BLaER1 (cell line): ENCODE data around the gene ZDHHC17.
"Not testable (repeated sequence)": the region's sequence is repeated elsewhere in the genome, so short reads cannot be mapped to it uniquely, and the experiment has no call there.

Source experiments
- H3K27ac ChIP-seq: shearing (Covaris generic); formaldehyde crosslinking; 2 replicates; pipeline ENCODE4 v1.8.1; 2022
- H3K27me3 ChIP-seq: shearing (Covaris generic); formaldehyde crosslinking; 2 replicates; pipeline ENCODE4 v1.8.1; 2022
- H3K36me3 ChIP-seq: shearing (Covaris generic); formaldehyde crosslinking; 2 replicates; pipeline ENCODE4 v1.8.1; 2022
- H3K4me1 ChIP-seq: shearing (Covaris generic); formaldehyde crosslinking; 2 replicates; pipeline ENCODE4 v1.8.1; 2022
- H3K4me2 ChIP-seq: shearing (Covaris generic); formaldehyde crosslinking; 2 replicates; pipeline ENCODE4 v1.8.1; 2022
- H3K4me3 ChIP-seq: shearing (Covaris generic); formaldehyde crosslinking; 2 replicates; pipeline ENCODE4 v1.8.1; 2022
- H3K9ac ChIP-seq: shearing (Covaris generic); formaldehyde crosslinking; 2 replicates; pipeline ENCODE4 v1.8.1; 2022
- H3K9me3 ChIP-seq: shearing (Covaris generic); formaldehyde crosslinking; 2 replicates; pipeline ENCODE4 v1.8.1; 2022
- H4K20me1 ChIP-seq: shearing (Covaris generic); formaldehyde crosslinking; 2 replicates; pipeline ENCODE4 v1.8.1; 2022
- Cebpa-rat ChIP-seq: shearing (Covaris generic); IDR thresholded peaks from 2 replicates; pipeline ENCODE4 v1.8.1; 2022

Gene ZDHHC17, protein sequence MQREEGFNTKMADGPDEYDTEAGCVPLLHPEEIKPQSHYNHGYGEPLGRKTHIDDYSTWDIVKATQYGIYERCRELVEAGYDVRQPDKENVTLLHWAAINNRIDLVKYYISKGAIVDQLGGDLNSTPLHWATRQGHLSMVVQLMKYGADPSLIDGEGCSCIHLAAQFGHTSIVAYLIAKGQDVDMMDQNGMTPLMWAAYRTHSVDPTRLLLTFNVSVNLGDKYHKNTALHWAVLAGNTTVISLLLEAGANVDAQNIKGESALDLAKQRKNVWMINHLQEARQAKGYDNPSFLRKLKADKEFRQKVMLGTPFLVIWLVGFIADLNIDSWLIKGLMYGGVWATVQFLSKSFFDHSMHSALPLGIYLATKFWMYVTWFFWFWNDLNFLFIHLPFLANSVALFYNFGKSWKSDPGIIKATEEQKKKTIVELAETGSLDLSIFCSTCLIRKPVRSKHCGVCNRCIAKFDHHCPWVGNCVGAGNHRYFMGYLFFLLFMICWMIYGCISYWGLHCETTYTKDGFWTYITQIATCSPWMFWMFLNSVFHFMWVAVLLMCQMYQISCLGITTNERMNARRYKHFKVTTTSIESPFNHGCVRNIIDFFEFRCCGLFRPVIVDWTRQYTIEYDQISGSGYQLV

DNA sequence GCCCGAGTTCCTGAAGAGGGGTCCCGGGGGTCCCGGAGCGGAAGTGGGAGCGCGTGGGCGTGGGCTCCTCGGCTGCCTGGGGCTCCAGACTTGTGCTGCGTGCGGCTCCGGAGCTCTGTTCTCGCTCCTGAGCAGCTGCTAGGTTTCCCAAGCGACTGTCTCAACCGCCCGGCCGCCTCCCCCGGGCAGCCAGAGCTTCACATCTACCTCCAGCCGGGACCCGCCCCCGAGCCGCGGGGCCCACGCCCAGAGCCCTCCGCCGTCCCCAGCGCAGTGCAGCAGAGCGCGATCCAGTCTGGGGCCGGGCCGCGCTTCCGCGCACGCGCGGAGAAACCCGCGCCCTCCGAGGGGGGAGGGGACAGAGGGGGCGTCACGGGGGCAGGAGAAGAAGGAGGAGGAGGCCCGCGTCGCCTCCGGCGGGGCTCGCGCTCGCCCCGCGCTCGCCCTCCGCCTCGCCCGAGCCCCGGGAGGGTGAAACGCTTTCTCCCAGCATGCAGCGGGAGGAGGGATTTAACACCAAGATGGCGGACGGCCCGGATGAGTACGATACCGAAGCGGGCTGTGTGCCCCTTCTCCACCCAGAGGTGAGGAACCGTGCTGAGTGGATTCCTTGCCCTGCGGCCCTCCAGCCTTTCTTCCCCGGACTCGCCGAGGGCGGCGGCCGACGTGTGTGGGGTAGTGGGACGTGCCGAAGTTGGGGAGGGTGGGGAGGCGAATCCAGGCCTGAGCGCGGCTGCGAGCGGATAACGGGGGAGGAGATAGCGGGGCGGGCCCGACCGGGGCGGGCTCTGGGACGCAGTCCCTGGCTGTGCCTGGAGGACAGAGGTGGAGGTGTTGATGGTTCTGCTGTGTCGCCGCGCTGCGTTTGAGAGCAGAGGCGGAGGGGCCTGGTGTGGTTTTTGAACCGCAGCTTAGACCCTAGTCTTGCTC, at the start of gene ZDHHC17:
Gene ZDHHC17, plus strand, starts transcription at position 370 of the 930 bp plus-strand sequence. Its CDS starts 122 bp downstream, at position 492.
- Histone ChIP-seq H3K27ac (peak within 1 kb of the TSS; percentile 95), H3K36me3 (peaks cover 2% of the 10 kb centered on the region; the same call in 1 of the 2 replicates), H3K9me3 (no peaks in the 10 kb centered on the region), H4K20me1 (peaks cover 45% of the 10 kb centered on the region), H3K27me3 (no peaks in the 10 kb centered on the region), H3K4me1 (peaks cover 34% of the 10 kb centered on the region), H3K4me3 (peak within 1 kb of the TSS; percentile 73), H3K4me2 (peak within 1 kb of the TSS; percentile 92), H3K9ac (peak within 1 kb of the TSS; percentile 97)
- TF ChIP-seq Cebpa-rat: no peak

DNA sequence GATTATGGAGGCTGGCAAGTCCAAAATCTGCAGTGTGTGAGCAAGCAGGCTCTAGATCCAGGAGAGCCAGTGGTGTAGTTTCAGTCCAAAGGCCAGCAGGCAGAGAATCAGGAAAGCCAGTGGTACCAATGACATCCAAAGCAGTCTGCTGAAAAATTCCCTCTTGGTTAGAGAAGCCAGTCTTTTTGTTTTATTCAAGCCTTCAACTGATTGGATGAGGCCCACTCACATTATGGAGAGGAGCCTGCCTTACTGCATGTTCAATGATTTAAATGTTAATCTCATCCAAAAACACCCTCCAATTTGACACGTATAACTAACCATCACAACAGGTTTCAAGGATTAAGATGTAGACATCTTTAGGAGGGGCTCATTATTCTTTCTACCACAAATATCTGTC, 49.5 kb upstream of the ZDHHC17 start:
- no peak for TF ChIP-seq Cebpa-rat
- no peak overlapping the region for H3K9ac ChIP-seq
- no peak overlapping the region for H3K4me3 ChIP-seq
- H4K20me1 ChIP-seq: no peaks in the 10 kb centered on the region
- H3K4me1 ChIP-seq: no peaks in the 10 kb centered on the region
- H3K9me3 ChIP-seq: no peaks in the 10 kb centered on the region
- H3K27me3 ChIP-seq: no peaks in the 10 kb centered on the region
- H3K4me2 ChIP-seq: no peak overlapping the region
- no peaks in the 10 kb centered on the region for H3K36me3 ChIP-seq
- H3K27ac ChIP-seq: no peak overlapping the region

DNA sequence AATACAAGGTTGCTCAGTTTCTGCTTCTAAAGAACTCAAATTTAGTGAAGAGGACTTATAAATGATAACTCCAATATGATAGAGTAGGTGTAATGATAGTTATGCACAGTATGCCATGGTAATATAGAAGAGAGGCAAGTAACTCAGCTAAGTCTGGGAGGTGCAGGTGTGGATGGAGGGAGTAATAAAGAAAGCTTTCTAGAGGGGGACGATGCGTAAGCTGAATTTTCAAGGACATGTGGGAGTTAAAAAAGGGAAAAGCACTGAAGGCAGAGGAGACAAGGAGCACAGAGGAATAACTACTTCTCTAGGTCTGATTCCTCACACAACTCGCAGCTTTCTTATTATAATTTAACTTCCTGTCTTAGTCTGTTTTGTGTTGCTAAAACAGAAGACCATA, 49.1 kb upstream of the ZDHHC17 start:
- Histone ChIP-seq H3K4me3 (no peak overlapping the region), H4K20me1 (no peaks in the 10 kb centered on the region), H3K4me1 (no peaks in the 10 kb centered on the region), H3K27ac (no peak overlapping the region), H3K36me3 (no peaks in the 10 kb centered on the region), H3K9me3 (no peaks in the 10 kb centered on the region), H3K4me2 (no peak overlapping the region), H3K27me3 (no peaks in the 10 kb centered on the region), H3K9ac (no peak overlapping the region)
- TF ChIP-seq Cebpa-rat: no peak

DNA sequence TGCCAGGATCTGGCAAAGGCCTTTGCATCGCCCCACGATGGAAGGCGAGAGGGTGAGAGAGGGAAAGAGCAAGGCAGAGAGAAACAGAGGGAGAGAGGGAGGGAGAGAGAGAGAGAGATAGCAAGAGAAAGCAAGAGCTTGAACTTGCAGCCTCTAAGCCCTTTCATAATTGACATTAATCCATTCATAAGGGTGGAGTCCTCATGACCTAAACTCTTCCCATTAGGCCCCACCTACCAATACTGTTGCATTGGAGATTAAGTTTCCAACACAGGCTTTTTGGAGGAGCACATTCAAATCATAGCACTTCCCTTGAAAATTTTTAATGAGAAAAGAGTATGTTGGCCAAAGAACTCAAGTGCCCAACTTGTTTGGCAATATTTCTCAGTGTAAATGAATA, 48.6 kb upstream of the ZDHHC17 start:
- Histone ChIP-seq H3K27me3 (no peaks in the 10 kb centered on the region), H4K20me1 (no peaks in the 10 kb centered on the region), H3K4me3 (no peak overlapping the region), H3K27ac (no peak overlapping the region), H3K36me3 (no peaks in the 10 kb centered on the region), H3K4me1 (no peaks in the 10 kb centered on the region), H3K9me3 (no peaks in the 10 kb centered on the region), H3K4me2 (no peak overlapping the region), H3K9ac (no peak overlapping the region)
- no peak for TF ChIP-seq Cebpa-rat

DNA sequence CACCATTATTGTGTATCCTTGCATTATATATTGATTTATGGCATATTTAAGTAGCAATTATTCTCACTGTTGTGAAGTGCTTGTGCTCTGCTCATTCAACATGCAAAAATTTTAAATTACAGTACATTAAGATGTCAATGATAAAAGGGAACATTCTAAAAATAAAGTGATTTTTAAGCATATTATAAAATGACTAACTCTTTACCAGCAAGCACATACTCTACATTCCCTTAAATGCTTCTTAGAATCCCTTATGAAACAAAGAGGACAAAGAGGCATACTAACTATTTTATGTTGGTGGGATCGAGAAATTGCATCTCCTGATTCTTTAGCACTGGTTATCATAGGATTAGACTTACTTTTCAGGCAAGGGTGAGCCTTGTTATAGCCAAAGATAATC, 46.6 kb upstream of the ZDHHC17 start:
- Histone ChIP-seq H3K9ac (no peak overlapping the region), H4K20me1 (no peaks in the 10 kb centered on the region), H3K4me1 (no peaks in the 10 kb centered on the region), H3K36me3 (no peaks in the 10 kb centered on the region), H3K9me3 (no peaks in the 10 kb centered on the region), H3K27me3 (no peaks in the 10 kb centered on the region), H3K27ac (no peak overlapping the region), H3K4me2 (no peak overlapping the region), H3K4me3 (no peak overlapping the region)
- TF ChIP-seq Cebpa-rat: no peak

DNA sequence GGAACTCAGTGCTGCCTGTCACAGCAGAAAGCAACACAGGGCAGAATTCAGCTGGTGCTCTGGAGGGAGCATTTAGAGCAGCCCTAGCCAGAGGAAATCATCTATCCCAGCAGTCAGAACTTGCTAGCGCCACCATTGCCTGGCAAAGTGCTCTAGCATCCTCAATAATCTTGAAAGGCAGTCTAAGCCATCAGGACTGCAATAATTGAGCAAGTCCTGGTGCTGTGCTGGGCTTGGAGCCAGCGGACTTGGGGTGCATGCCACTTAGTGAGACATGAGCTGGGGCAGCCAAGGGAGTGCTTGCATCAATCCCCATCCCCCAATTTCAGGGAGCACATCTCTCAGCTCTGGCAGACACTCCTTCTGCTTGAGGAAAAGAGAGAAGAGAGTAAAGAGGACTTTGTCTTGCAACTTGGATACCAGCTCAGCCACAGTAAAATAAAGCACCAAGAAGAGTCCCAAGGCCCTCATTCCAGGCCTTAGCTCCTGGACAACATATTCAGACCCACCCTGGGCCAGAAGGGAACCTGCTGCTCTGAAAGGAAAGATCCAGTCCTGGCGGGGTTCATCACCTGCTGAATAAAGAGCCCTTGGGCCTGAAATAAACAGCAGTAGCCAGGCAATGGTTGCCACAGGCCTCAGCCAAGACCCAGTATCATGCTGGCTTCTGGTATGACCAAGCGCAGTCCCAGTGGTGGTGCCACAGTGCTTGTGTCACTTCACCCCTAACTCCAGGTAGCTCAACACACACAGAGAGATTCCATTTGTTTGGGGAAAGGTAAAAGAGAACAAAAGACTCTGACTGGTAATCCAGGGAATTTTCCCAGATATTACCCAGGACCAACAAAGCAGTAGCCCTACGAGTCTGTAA, 44.5 kb upstream of the ZDHHC17 start:
- Histone ChIP-seq H3K36me3 (no peaks in the 10 kb centered on the region), H4K20me1 (no peaks in the 10 kb centered on the region), H3K9ac (no peak overlapping the region), H3K4me1 (no peaks in the 10 kb centered on the region), H3K4me2 (no peak overlapping the region), H3K9me3 (no peaks in the 10 kb centered on the region), H3K27ac (no peak overlapping the region), H3K4me3 (no peak overlapping the region), H3K27me3 (no peaks in the 10 kb centered on the region)
- TF ChIP-seq Cebpa-rat: no peak

DNA sequence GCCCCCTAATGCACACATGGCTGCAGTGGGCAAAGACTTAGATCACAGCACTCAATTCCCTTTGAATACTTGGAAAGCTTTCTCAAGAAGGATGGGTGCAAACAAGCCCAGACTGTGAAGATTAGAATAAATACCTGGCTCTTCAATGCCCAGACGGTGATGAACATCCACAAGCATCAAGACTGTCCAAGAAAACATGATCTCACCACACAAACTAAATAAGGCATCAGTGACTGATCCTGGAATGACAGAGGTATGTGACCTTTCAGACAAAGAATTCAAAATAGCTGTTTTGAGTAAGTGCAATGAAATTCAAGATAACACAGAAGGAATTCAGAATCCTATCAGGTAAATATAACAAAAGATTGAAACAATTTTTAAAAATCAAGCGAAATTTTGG, 43.8 kb upstream of the ZDHHC17 start:
- no peak overlapping the region for H3K9ac ChIP-seq
- no peak for TF ChIP-seq Cebpa-rat
- H3K9me3 ChIP-seq: no peaks in the 10 kb centered on the region
- H3K4me2 ChIP-seq: no peak overlapping the region
- no peak overlapping the region for H3K4me3 ChIP-seq
- H3K27ac ChIP-seq: no peak overlapping the region
- no peaks in the 10 kb centered on the region for H3K4me1 ChIP-seq
- H4K20me1 ChIP-seq: no peaks in the 10 kb centered on the region
- no peaks in the 10 kb centered on the region for H3K27me3 ChIP-seq
- no peaks in the 10 kb centered on the region for H3K36me3 ChIP-seq

DNA sequence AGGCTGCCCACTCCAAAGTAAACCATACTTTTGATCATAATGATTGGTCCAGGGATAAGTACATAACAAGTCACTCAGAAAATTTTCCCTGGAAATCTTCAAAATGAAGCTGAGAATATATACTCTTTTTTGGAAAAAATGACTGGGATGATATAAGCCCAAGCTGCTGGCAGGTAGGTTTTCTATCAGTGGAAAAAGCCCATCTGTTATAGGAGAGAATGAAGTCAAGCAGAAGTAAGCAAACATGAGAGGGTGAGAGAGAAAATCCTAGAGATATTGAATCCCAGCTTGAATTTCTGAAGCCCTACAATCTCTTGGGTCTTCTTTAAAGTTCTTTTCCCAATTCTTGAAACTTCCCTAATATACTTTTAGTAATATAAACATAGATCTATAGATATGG, 37.3 kb upstream of the ZDHHC17 start:
- Histone ChIP-seq H3K4me2 (no peak overlapping the region), H3K27me3 (no peaks in the 10 kb centered on the region), H3K4me3 (no peak overlapping the region), H3K9ac (no peak overlapping the region), H3K36me3 (no peaks in the 10 kb centered on the region), H3K9me3 (no peaks in the 10 kb centered on the region), H4K20me1 (no peaks in the 10 kb centered on the region), H3K27ac (no peak overlapping the region), H3K4me1 (no peaks in the 10 kb centered on the region)
- TF ChIP-seq Cebpa-rat: no peak

DNA sequence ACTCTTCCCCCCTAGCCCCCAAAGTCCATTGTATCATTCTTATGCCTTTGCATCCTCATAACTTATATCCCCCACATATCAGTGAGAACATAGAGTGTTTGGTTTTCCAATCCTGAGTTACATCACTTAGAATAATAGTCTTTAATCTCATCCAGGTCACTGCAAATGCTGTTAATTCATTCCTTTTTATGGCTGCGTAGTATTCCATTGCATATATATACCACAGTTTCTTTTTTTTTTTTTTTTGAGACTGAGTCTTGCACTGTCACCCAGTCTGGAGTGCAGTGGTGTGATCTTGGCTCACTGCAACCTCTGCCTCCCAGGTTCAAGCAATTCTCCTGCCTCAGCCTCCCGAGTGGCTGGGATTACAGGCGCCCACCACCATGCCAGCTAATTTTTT, 31.7 kb upstream of the ZDHHC17 start:
- not testable (repeated sequence) for H3K9ac ChIP-seq, H3K36me3 ChIP-seq, H3K4me3 ChIP-seq, H3K4me1 ChIP-seq, H3K9me3 ChIP-seq, H4K20me1 ChIP-seq, H3K4me2 ChIP-seq, H3K27me3 ChIP-seq, H3K27ac ChIP-seq

DNA sequence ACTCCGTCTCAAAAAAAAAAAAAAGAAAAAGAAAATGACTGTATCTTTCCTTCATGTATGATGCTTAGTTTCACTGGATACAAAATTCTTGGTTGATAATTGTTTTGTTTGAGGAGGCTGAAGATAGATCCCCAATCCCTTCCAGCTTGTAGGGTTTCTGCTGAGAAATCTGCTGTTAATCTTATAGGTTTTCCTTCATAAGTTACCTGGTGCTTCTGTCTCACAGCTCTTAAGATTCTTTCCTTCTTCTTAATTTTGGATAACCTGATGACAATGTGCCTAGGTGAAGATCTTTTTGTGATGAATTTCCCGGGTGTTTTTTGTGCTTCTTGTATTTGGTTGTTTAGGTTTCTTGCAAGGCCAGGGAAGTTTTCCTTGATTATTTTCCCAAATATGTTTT, 26.2 kb upstream of the ZDHHC17 start:
- not testable (repeated sequence) for H3K27ac ChIP-seq, H3K4me1 ChIP-seq, H3K36me3 ChIP-seq, H4K20me1 ChIP-seq, H3K4me2 ChIP-seq, H3K4me3 ChIP-seq, H3K27me3 ChIP-seq, H3K9ac ChIP-seq
- H3K9me3 ChIP-seq: peaks cover 24% of the 10 kb centered on the region
